HG03139 (cell line): ENCODE measurements around the gene FRMPD4.

Source experiments
- ATAC-seq: cut with Tn5 transposase; IDR thresholded peaks from one replicate; pipeline ENCODE4 v1.9.1; 2021; ENCODE audit not compliant: unreplicated experiment

The FRMPD4 gene

GRCh38 chrX:12210196-12210815 is 72.0 kb downstream of the FRMPD4 start:
- ATAC-seq, result no peak

DNA sequence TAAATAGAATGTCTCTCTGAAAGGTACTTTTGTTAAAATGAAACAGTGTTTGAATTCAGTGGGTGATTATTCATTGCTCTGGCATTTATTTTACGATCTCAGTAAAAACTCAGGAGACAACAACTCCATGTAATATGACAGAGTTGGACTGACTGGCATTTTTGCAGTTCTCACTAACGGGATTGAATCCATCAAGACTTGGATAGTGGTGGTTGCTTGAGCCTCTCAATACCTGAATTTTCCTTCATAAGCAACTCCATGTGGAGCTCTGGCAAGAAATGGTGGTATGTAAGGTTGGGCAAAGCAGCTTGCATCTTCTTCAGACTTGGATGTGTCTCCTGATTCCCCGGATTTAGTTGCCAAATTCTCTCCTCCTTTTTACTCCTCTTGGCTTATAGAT is 72.7 kb downstream of the FRMPD4 start:
- ATAC-seq, result no peak

DNA sequence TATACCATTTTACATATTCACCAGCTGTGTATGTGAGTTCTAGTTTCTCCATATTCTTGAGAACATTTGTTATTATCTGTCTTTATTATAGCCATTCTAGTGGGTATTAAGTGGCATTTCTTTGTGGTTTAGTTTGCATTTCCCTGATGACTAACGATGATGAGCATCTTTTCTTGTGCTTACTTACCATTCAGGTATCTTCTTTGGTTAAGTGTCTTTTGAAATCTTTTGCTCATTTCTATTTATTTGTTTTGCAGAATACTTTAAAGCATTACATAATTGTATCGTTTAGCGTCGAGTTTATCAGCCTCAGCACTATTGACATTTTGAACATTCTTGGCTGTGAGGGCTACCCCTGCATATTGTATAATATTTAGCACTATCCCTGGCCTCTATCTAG is 85.4 kb downstream of the FRMPD4 start:
- ATAC-seq, result no peak

DNA sequence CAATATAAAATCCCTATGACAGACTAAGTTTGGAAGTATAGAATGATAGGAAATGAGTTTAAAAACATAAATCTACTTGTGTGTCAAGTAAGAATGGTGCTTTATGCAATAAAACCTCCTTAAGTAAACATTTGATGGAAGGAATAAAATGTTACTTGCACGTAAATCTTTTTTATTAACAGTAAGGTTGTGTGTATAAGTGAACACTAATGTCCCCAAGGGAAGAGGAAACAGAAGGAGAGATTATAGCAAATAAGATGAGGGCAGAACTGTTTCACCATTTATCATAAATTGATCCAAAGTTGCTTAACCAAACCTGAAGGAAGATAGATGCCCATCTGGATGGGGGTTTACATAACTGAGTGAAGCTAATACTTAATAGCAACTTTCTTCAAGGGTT is 86.8 kb downstream of the FRMPD4 start:
- no peak for ATAC-seq

- ATAC-seq, result no peak
Measured at GRCh38 chrX:12227412-12228041, 89.3 kb downstream of the FRMPD4 start.

DNA sequence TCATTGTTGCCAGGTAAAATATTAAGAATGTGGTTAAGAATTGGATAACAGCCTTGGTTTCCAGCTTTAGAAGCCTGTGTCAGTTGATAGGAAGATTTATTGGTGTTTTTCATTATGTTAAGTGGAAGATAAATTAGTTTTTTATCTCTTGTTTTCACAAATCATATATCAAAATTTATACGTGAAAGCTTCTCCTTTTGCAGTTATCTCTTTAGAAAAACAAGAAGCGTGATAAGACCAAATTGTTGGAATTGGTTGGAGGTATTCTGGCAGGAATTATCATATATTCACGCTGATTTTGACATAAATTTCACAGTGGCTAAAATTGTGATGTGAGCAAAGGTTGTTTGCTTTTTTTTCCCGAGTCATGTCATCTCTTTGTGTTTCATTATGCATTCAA is 90.6 kb downstream of the FRMPD4 start:
- no peak for ATAC-seq

DNA sequence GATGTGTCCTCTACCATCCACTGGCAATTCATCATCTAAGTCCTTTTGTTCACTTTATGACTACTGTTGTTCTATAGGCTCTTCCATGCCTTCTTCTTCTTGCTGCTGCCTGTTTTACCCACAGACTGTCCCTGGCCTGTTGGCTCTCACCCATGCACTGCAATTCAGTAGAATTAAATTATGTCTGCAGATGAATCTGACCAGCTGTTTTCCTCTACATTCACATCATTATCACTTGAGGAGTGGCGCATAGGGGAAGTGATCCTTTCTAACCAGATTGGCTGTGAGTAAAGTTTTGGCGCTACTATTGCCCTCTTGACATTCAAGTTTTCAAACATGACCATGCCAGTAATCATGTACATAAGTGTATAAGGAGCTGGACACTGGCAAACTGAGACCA is 91.7 kb downstream of the FRMPD4 start:
- no peak for ATAC-seq

DNA sequence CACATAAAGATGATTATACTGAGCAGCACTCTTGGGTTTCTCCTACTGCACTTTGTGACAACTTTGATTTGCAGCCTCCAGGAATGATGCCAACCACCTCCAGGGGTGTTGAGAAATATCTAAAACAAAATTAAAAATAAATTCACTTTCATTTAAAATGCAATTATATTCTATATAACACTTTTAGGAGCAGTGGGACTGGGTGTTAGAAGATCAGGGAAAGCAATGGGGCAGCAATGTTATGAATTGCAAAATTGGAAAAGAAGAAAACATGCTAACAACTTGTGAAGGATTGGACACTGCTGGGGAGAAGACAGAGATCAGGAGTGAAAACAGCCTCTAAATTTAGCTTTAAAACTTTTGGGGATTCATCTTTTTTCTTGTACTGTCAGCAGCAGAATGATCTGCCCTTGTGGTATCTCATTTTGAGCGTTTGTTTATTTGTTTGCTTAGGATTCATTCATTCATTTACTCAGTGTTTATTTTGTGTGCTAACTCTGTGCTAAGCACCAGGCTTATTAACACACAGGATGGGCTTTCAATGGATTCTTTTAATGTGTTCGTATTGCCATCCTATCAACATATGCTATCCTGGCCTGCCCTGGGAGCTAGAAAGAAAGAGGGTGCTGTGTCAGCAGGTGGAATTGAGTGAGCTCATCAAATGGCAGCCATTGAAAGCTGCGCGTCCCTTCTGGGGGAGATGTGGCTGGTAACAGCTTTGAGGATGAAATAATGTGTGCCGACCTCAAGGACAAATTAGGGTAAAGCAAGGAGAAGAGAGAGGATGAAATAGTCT is 96.5 kb downstream of the FRMPD4 start:
- no peak for ATAC-seq

GRCh38 chrX:12236156-12236555 is 97.9 kb downstream of the FRMPD4 start:
- ATAC-seq, result no peak

DNA sequence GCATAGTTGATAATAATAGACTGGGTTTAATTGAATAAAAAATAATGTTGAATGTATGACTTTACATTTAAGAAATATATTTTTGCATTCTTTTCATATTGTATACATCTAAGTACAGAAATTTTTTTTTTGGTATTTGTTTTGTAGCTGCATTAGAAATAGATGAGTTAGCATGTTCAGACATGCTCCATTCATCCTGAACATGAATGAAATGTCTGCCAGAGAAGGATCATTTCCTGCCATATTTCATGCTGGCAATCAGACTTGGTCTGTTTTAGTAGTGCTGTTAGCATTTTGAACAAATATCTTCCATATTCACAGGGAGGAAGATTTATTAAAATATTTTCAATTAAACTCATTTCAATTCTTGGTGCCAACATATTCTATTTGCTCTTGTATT is 98.9 kb downstream of the FRMPD4 start:
- ATAC-seq, result no peak

- no peak for ATAC-seq
Measured at GRCh38 chrX:12237771-12238170, 99.5 kb downstream of the FRMPD4 start.

DNA sequence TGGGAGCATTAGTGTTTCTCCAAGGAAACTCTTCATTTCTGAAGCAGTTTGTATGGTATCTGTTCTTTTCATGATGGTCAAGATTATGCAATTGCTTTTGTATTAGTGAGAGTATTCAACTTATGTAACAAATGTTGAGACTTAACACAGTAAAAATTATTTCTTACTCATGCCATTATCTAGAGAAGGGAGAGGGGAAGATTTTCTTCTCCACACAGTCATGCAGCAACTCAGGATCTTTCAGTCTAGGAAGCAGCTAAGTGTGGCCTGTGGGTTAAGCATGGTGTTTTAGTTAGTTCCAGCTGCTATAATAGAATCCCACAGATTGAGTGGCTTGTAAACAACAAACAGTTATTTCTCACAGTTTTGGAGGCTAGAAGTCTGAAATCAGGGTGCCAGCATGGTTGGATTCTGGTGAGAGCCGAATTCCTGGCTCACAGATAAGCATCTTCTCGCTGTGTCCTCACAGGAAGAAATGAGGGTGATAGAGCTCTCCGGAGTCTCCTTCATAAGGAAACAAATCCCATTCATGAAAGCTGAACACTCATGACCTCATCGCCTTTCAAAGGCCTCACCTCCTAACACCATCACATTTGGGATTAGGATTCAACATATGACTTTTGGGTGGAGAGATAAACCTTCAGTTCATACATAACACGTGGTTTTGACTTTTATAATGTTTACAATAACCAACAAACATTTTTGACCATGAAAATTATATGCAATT is 101.2 kb downstream of the FRMPD4 start:
- no peak for ATAC-seq

DNA sequence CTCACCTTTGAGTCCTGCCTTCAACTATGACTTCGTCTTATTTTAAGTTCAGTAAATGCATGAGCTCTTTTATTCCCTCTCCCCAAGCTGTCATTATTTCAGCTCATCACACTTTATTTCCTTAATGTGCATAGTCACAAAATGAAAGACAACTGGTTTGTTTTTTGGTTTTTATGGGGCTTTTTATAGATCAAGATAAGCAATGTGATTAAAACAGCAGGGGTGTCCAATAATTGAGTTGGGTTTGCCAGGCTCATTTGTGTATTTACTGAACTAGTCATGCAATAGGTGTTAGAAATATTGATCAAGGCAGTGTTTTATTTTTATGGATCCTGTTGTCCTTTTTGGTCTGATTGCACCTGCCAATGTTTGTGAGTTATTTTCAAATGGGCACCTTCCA is 102.2 kb downstream of the FRMPD4 start:
- ATAC-seq, result no peak

DNA sequence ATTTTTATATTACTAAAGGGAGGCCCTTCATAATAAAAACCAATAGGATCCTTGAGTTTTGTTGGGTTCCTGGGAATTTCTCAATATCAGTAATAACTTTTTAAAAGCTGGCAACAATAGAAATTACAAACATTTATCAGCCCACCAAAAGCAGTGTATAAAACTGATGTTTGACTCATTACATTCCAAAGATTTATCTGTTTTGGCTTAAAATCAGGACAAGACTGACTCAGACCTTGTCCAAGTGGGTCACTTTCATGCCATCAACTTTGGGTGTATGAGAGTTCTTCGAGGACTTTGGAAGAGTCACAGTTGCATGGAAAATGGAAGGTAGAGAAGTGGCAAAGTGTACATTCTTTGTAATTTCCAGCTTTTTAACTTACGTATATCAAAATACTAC is 102.8 kb downstream of the FRMPD4 start:
- ATAC-seq, result no peak

GRCh38 chrX:12245650-12246645 is 107.7 kb downstream of the FRMPD4 start:
- no peak for ATAC-seq

DNA sequence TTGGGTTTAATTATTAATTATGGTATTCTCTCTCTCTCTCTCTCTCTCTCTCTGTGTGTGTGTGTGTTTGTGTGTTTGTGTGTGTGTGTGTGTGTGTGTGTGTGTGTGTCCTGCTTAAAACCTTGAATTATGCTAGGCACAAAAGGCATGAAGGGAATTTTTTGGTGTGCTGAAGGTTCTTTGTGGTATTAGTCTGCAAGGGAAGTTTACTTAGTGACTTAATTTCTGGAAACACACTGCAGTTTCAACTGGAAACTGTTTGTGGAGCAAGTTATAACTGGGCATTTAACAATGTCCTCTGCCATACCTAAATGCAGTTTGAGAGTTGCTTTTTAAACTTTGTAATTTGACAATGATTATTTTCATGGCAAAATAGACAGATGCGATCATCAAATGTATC is 111.7 kb downstream of the FRMPD4 start:
- ATAC-seq, result no peak

DNA sequence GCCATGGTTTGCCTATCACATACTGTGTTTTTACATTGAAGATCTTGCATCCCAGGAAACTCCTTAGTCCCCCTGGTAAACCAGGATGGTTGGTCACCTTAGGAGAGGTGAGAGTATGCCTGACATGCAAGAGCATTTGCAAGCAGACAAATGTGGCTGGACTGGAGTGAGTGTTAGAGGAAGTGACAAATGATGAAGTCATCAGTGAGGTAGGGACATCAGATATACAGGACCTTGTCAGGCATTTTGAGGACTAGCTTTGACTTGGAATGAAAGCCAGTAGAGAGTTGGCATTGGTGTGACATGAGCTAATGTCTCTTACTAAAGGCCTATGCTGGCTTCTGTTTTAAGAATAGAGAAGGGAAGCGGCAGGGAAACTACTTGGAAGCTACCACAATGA is 124.9 kb downstream of the FRMPD4 start:
- ATAC-seq, result no peak

GRCh38 chrX:12269484-12269883 is 131.2 kb downstream of the FRMPD4 start:
- no peak for ATAC-seq

GRCh38 chrX:12278151-12278550 is 139.9 kb downstream of the FRMPD4 start:
- no peak for ATAC-seq

GRCh38 chrX:12282991-12283390 is 144.7 kb downstream of the FRMPD4 start:
- ATAC-seq, result no peak
